BLaER1 (cell line): Measurements from ENCODE around the gene GBE1.
"Not testable (repeated sequence)": the region's sequence is repeated elsewhere in the genome, so short reads cannot be mapped to it uniquely, and the experiment has no call there.

Experiments
- H3K27ac ChIP-seq: shearing (Covaris generic); formaldehyde crosslinking; 2 replicates; pipeline ENCODE4 v1.8.1; 2022
- H3K27me3 ChIP-seq: shearing (Covaris generic); formaldehyde crosslinking; 2 replicates; pipeline ENCODE4 v1.8.1; 2022
- H3K36me3 ChIP-seq: shearing (Covaris generic); formaldehyde crosslinking; 2 replicates; pipeline ENCODE4 v1.8.1; 2022
- H3K4me1 ChIP-seq: shearing (Covaris generic); formaldehyde crosslinking; 2 replicates; pipeline ENCODE4 v1.8.1; 2022
- H3K4me2 ChIP-seq: shearing (Covaris generic); formaldehyde crosslinking; 2 replicates; pipeline ENCODE4 v1.8.1; 2022
- H3K4me3 ChIP-seq: shearing (Covaris generic); formaldehyde crosslinking; 2 replicates; pipeline ENCODE4 v1.8.1; 2022
- H3K9ac ChIP-seq: shearing (Covaris generic); formaldehyde crosslinking; 2 replicates; pipeline ENCODE4 v1.8.1; 2022
- H3K9me3 ChIP-seq: shearing (Covaris generic); formaldehyde crosslinking; 2 replicates; pipeline ENCODE4 v1.8.1; 2022
- H4K20me1 ChIP-seq: shearing (Covaris generic); formaldehyde crosslinking; 2 replicates; pipeline ENCODE4 v1.8.1; 2022
- Cebpa-rat ChIP-seq: shearing (Covaris generic); IDR thresholded peaks from 2 replicates; pipeline ENCODE4 v1.8.1; 2022

Gene GBE1

DNA sequence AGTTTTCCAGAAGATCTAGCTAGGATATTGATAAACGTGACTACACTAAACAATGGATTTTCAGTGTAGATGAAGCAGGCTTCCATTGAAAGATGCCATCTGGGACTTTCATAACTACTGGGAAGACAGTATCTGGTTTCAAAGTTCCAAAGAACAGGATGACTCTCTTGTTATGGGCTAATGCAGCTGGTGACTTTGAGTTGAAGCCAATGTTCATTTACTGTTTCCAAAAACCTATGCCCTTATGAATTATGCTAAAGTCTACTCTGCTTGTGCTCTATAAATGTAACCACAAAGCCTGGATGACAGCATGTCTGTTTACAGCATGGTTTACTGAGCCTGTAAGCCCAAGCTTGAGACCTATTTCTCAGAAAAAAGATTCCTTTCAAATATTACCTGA, 245.4 kb downstream of the GBE1 start:
- no peak for TF ChIP-seq Cebpa-rat
- H3K4me2 ChIP-seq, result no peak overlapping the region
- no peak overlapping the region for H3K4me3 ChIP-seq
- H3K9me3 ChIP-seq, result no peaks in the 10 kb centered on the region
- no peaks in the 10 kb centered on the region for H4K20me1 ChIP-seq
- H3K27me3 ChIP-seq, result no peaks in the 10 kb centered on the region
- no peak overlapping the region for H3K27ac ChIP-seq
- no peaks in the 10 kb centered on the region; the same call in 1 of the 2 replicates for H3K36me3 ChIP-seq
- no peak overlapping the region for H3K9ac ChIP-seq
- no peaks in the 10 kb centered on the region for H3K4me1 ChIP-seq

DNA sequence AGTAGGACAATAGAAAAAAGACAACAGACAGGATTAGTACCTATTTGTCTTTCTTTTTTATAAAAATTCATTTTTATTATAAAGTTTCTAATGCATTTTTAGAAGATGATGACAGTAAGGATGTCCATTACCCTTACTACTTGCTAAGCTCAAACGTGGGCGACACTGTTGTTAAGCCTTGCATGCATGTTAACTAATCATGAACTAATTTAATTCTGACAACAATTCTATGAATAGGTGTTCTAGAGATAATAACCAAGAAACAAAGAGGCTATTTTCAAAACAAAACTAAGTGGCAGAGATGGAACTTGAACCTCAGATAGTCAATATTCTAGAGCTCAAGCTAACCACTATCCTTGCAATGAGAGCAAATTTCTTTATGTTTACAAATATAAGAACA, 247.9 kb downstream of the GBE1 start:
- no peaks in the 10 kb centered on the region for H4K20me1 ChIP-seq
- no peaks in the 10 kb centered on the region for H3K9me3 ChIP-seq
- no peak overlapping the region for H3K4me3 ChIP-seq
- no peaks in the 10 kb centered on the region; the same call in 1 of the 2 replicates for H3K36me3 ChIP-seq
- H3K4me1 ChIP-seq, result no peaks in the 10 kb centered on the region
- H3K27ac ChIP-seq, result no peak overlapping the region
- H3K27me3 ChIP-seq, result no peaks in the 10 kb centered on the region
- H3K9ac ChIP-seq, result no peak overlapping the region
- TF ChIP-seq Cebpa-rat, result no peak
- H3K4me2 ChIP-seq, result no peak overlapping the region

DNA sequence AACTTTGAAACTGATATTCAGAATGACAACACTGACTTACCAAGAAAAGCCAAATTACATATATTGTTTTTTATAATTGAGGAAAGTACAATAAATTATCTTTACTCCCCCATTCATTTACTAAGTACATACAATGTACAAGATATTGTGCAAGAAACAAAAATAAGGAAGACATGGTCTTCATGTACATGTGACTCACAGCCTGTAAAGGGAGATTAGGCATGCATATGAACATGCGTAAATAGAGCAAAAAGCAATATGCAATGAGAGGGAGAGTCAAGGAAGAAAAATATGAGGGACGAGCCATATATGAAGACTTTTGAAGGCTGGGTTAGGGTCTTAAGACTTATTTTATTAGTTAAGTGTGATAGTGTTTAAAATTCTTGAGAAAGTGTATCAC, 258.4 kb downstream of the GBE1 start:
- Histone ChIP-seq H4K20me1 (no peaks in the 10 kb centered on the region), H3K27me3 (no peaks in the 10 kb centered on the region), H3K4me1 (no peaks in the 10 kb centered on the region), H3K4me3 (no peak overlapping the region), H3K27ac (no peak overlapping the region), H3K36me3 (peaks cover 10% of the 10 kb centered on the region; the same call in 1 of the 2 replicates), H3K9ac (no peak overlapping the region), H3K9me3 (no peaks in the 10 kb centered on the region), H3K4me2 (no peak overlapping the region)
- TF ChIP-seq Cebpa-rat, result no peak

DNA sequence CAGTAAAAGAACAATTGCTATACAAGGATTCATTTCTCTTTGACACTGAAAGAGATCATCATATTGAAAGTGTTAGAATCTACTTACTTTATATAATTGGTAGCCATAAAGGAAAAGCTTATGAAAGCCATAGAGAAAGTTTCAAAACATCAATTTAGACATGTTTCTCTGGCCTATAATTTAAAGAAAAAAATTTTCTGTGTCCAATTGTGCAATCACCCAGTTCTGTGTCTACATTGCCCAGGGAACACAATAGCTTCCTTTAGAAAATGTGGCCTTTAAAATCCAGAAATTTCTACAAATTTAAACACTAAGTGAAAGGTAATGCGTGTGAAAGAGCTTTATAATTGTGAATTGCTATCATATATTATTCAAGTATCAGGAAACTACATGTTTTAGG, 259.2 kb downstream of the GBE1 start:
- no peak for TF ChIP-seq Cebpa-rat
- peaks cover 18% of the 10 kb centered on the region; the same call in 1 of the 2 replicates for H3K36me3 ChIP-seq

DNA sequence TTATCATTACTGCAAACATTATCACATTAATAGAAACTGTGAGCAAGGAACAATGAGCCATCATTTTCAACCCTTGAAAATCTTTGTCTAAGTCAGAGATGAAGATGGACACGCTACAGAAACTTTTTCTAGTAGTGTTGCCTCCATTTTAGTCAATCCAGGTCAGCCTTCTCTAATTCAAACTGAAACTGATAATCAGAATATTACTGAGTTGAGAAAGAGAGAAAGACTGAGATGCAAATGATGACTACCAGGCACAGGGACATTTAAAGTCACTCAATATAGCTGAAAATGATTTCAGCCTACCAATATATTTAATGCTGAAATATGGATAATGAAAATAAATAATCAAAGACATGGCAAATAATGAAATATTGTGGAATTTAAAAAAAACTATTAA, 261.4 kb downstream of the GBE1 start:
- H3K27me3 ChIP-seq, result no peaks in the 10 kb centered on the region
- no peak overlapping the region for H3K4me2 ChIP-seq
- H4K20me1 ChIP-seq, result no peaks in the 10 kb centered on the region
- H3K4me3 ChIP-seq, result no peak overlapping the region
- H3K27ac ChIP-seq, result no peak overlapping the region
- no peaks in the 10 kb centered on the region for H3K9me3 ChIP-seq
- no peak for TF ChIP-seq Cebpa-rat
- H3K36me3 ChIP-seq, result peaks cover 31% of the 10 kb centered on the region; the same call in 1 of the 2 replicates
- no peak overlapping the region for H3K9ac ChIP-seq
- no peaks in the 10 kb centered on the region for H3K4me1 ChIP-seq

More for the DNA sequence above, 259.2 kb downstream of the GBE1 start:
- H3K9ac ChIP-seq, result no peak overlapping the region
- H4K20me1 ChIP-seq, result no peaks in the 10 kb centered on the region
- H3K27ac ChIP-seq, result no peak overlapping the region
- H3K4me2 ChIP-seq, result no peak overlapping the region
- H3K9me3 ChIP-seq, result no peaks in the 10 kb centered on the region
- no peak overlapping the region for H3K4me3 ChIP-seq
- no peaks in the 10 kb centered on the region for H3K4me1 ChIP-seq
- H3K27me3 ChIP-seq, result no peaks in the 10 kb centered on the region

DNA sequence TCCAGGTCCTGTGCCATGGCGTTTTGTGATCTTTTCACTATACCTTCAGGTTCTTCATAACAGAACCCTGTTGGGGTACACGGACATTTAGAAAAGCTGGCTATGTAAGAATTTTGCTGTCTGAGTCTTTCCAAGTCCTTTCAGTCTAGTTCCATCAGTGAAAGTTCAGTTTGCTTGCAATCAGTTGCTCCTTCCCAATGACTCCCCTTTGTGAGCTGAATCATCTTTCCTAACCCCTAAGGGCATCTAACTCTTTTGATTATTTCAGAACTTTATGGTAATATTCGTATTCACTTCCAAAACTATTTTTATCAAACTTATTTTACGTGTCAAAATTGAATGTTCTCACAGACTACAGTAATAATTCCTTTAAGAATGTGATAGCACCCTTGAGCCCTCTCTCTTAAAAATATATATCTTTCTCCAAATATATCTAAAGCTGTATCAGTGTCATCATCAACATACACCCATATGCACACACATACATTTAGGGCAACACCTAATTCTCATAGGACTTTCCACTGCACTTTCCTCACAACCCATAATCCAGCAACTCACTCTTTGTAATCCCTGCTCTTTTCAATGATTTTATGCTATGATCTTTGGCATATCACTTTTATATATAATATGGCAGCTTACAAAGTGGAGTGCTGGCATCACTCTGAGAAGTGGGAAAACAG, 263.7 kb downstream of the GBE1 start:
- H3K36me3 ChIP-seq, result peaks cover 28% of the 10 kb centered on the region; the same call in 1 of the 2 replicates
- H4K20me1 ChIP-seq, result no peaks in the 10 kb centered on the region
- no peak overlapping the region for H3K4me3 ChIP-seq
- no peak overlapping the region for H3K4me2 ChIP-seq
- TF ChIP-seq Cebpa-rat, result no peak
- H3K4me1 ChIP-seq, result no peaks in the 10 kb centered on the region
- no peaks in the 10 kb centered on the region for H3K27me3 ChIP-seq
- no peak overlapping the region for H3K9ac ChIP-seq
- H3K27ac ChIP-seq, result no peak overlapping the region
- no peaks in the 10 kb centered on the region for H3K9me3 ChIP-seq

DNA sequence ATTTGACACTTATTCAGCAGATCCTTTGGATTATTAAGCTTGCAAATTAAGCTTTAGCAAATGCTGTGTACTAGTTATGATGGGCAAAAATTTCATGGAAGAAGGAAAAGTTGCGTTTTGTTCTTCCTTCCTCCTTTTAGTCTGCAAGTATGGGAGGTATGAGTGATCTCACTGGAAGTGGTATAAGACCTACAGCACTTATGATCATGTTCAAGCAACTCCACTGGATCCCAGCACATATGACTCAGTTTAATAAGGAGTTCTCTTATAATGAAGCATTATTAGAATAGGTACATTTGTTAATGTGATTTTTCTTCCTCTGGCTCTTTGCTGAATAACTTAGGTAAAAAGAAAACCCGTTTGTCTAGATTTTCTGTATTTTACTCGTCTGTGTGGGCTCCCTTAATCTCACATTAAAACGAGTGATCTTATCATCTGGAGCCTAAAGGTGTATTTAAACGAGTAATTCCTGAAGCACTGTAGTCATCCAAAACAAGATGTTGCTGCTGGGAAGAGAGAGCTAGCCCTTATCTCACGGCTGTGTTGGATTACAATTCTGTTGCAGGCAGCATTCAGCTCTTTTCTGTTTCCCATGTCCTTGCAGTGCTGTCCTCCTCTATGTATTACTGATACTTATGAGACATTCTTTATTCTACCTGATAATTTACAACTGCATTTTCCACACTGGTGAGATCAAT, 264.9 kb downstream of the GBE1 start:
- no peak for TF ChIP-seq Cebpa-rat
- Histone ChIP-seq H4K20me1 (no peaks in the 10 kb centered on the region), H3K4me3 (no peak overlapping the region), H3K9ac (no peak overlapping the region), H3K4me1 (no peaks in the 10 kb centered on the region), H3K27ac (no peak overlapping the region), H3K27me3 (no peaks in the 10 kb centered on the region), H3K4me2 (no peak overlapping the region), H3K36me3 (peaks cover 28% of the 10 kb centered on the region; the same call in 1 of the 2 replicates), H3K9me3 (no peaks in the 10 kb centered on the region)

DNA sequence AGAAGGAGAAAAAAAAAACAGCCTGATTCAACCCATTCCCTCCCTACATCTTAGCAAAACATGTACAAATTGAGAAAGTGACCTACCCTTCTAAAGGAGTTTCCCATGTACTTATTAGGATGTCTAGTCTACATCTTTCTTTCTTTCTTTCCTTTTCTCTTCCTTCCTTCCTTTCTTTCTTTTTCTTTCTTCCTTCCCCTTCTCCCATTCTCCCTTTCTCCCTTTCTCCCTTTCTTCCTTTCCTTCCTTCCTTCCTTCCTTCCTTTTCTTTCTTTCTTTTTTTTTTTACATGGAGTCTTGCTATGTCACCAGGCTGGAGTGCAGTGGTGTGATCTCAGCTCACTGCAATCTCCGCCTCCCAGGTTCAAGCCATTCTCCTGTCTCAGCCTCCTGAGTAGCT, 269.0 kb downstream of the GBE1 start:
- H3K4me2 ChIP-seq, result not testable (repeated sequence)

DNA sequence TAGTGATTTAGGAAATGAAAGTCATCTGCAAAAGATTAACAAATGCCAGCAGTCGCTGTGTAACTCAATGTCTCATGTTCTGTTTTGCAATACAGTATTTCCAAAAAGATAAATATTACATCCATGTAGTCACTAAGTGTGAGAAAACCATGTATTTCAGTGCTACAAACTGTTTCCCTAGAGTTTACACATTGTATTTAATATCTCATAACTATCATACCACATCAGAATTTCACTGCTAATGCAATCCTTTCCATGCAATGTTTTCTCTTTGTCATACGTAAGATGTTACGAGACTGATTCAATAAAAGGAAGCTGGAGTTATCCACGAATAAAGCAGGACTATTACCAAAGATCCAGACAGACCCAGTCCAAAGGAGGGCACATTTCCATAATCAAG, 269.4 kb downstream of the GBE1 start:
- H3K9me3 ChIP-seq, result 0 out of 2 replicates have a peak, but pooled peaks cover 6% of the 10 kb centered on the region
- H3K4me1 ChIP-seq, result no peaks in the 10 kb centered on the region
- H3K9ac ChIP-seq, result no peak overlapping the region
- H3K36me3 ChIP-seq, result peaks cover 11% of the 10 kb centered on the region; the same call in 1 of the 2 replicates
- no peak for TF ChIP-seq Cebpa-rat
- no peak overlapping the region for H3K4me2 ChIP-seq
- no peak overlapping the region for H3K27ac ChIP-seq
- no peak overlapping the region for H3K4me3 ChIP-seq
- H3K27me3 ChIP-seq, result no peaks in the 10 kb centered on the region
- no peaks in the 10 kb centered on the region for H4K20me1 ChIP-seq

More for the DNA sequence above, 269.0 kb downstream of the GBE1 start:
- H3K27me3 ChIP-seq, H4K20me1 ChIP-seq, H3K4me1 ChIP-seq, H3K9me3 ChIP-seq, H3K9ac ChIP-seq, H3K27ac ChIP-seq, H3K4me3 ChIP-seq: not testable (repeated sequence)
- H3K36me3 ChIP-seq, result peaks cover 15% of the 10 kb centered on the region; the same call in 1 of the 2 replicates

DNA sequence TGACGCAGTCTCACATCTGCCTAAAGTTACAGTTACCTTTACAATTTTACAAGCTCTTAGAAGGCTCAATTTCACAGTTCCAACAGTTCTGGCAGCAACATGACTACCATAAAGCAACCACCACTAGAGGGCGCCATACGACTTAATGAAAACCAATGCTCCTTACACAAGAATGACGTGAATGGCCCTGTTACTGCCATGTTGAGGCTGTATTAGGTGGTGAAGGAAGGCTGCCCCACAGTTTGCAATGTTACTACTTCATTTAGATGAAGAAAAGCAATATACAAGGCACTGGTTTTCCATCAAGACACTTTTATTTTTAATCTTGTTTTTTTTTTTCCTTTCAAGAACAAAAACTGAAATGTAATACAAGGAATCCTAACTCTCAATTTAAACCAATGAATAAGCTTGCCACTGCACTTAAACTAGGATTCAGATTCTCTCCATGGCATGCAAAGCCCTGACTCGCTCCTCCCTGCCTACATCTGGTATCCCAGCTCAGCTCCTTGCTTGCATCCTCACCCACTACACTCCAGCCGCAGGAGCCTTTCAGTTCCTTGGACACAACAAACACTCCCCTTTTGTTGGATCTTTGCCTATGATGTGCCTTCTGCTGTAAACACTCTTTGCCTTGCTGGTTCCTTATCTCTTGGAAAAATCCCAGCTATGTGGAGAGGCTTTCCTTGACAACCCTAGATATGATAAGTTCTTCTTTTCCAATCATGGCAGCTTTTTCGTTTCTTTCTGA, 270.7 kb downstream of the GBE1 start:
- Histone ChIP-seq H3K4me2 (no peak overlapping the region), H4K20me1 (no peaks in the 10 kb centered on the region), H3K4me3 (no peak overlapping the region), H3K27ac (no peak overlapping the region), H3K4me1 (no peaks in the 10 kb centered on the region), H3K9me3 (0 out of 2 replicates have a peak, but pooled peaks cover 6% of the 10 kb centered on the region), H3K27me3 (no peaks in the 10 kb centered on the region), H3K9ac (no peak overlapping the region), H3K36me3 (no peaks in the 10 kb centered on the region)
- TF ChIP-seq Cebpa-rat, result no peak
